SK-N-MC (cell line): ENCODE data around the gene SLC25A38.

Experiments
- EZH2 ChIP-seq: fragments of 200-600 bp; sonication (generic); IDR thresholded peaks from one replicate; pipeline ENCODE4 v1.6.1; 2017; ENCODE audit warnings: antibody characterized with exemption
- FOXP2 ChIP-seq: optimal IDR thresholded peaks from 2 replicates; pipeline ENCODE3; 2011; ENCODE audit warnings: mild to moderate bottlenecking, moderate library complexity; ENCODE audit not compliant: insufficient read depth; ENCODE audit errors: extremely low read length, control extremely low read depth
- POLR2AphosphoS5 ChIP-seq: IDR thresholded peaks from 2 replicates; pipeline ENCODE4 v1.6.1; 2012; ENCODE audit warnings: mild to moderate bottlenecking, low read depth, low read length, borderline replicate concordance

GRCh38 chr3:39386318-39386717 is 3.1 kb downstream of the SLC25A38 start:
- TF ChIP-seq POLR2AphosphoS5 (no peak), EZH2 (no peak), FOXP2 (no peak)
